Nephron progenitor cell (in vitro differentiated cells): ENCODE measurements around the gene RPS8.

Experiments used
- DNase-seq: peaks from one replicate; pipeline ENCODE4 v3.0.0; 2021
- H3K27ac Mint-ChIP-seq: 2 replicates; pipeline ENCODE4 v1.8.0; 2021; ENCODE audit warnings: mild to moderate bottlenecking, moderate library complexity, mixed read lengths
- H3K27me3 Mint-ChIP-seq: 2 replicates; pipeline ENCODE4 v1.8.0; 2021; ENCODE audit warnings: mild to moderate bottlenecking, low read depth, mixed read lengths; ENCODE audit not compliant: poor library complexity
- H3K36me3 Mint-ChIP-seq: 2 replicates; pipeline ENCODE4 v1.8.0; 2021; ENCODE audit warnings: low read depth, mixed read lengths
- H3K4me1 Mint-ChIP-seq: 2 replicates; pipeline ENCODE4 v1.8.0; 2021; ENCODE audit warnings: mixed read lengths
- H3K4me3 Mint-ChIP-seq: 2 replicates; pipeline ENCODE4 v1.8.0; 2021; ENCODE audit warnings: mild to moderate bottlenecking, moderate library complexity, mixed read lengths
- H3K9me3 Mint-ChIP-seq: 2 replicates; pipeline ENCODE4 v1.8.0; 2021; ENCODE audit warnings: mild to moderate bottlenecking, moderate library complexity, mixed read lengths
- CTCF ChIP-seq: fragments of 200-600 bp; sonication (generic); IDR thresholded peaks from 2 replicates; pipeline ENCODE4 v1.5.0; 2021; ENCODE audit warnings: antibody characterized with exemption

RPS8 gene

DNA sequence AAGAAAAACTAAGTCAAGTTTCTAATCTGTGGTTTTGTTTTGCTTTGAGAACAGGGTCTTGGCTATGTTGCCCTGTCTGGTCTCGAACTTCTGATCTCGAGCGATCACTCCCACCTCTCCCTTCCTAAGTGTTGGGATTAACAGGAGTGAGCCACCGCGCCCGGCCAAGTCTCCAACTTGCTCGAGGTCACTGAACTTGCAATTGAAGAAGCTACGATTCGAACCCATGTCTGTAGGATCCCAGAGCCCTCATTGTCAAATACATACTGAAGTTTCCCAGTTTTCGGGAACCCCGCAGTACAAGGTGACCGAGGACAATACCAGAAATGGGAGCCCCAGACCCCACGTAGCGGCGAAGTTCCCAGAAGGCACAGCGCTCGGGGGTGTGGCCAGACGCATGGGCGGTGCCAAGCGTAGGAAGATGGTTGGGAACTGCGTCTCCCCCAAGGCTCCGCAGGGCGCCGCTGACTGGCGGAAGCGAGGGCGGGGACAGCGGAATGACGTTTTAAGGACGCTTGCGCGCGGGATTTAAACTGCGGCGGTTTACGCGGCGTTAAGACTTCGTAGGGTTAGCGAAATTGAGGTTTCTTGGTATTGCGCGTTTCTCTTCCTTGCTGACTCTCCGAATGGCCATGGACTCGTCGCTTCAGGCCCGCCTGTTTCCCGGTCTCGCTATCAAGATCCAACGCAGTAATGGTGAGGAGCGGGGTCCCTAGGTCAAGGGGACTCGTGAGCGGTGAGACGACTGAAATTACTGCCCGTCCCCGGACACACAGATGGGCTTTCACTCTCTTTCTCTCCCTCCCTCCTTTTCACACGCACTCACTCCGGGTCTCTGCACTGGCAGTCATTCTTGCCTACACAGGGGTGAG lies 35.8 kb upstream of the RPS8 start, which contains the start of gene KIF2C:
Gene KIF2C (plus strand): TSS at position 531 of the 872 bp plus-strand sequence. CDS start 96 bp downstream, at position 627.
- Mint-ChIP-seq H3K4me3 (peak within 1 kb of the TSS; percentile 96), H3K27ac (peak within 1 kb of the TSS; percentile 90), H3K4me1 (peaks cover 27% of the 10 kb centered on the region), H3K27me3 (no peaks in the 10 kb centered on the region), H3K36me3 (peaks cover 26% of the 10 kb centered on the region), H3K9me3 (peaks cover 12% of the 10 kb centered on the region)
- peak; percentile 95 for DNase-seq
- TF ChIP-seq CTCF, result no peak

DNA sequence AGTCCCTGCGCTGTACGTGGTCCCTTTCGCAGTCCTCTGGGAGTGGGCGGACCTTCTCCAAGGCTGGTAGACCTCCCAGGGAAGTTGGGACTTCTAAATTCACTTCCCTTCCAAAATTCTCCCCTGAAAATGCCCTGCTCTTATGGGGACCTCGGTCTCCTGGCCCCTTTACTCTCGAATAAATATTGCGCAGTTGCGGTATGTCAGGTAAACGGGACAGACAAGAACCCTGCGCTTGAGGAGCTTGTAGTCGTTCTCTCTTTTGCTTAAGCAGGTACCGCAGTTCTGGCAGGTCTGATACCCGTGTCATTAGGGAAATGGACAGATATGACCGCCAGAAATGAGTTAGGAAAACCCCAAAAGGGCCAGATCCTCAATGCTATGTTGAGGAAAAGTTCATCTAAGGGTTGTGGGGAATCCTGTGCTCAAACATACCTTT lies 35.1 kb upstream of the RPS8 start:
- no peak for DNase-seq
- no peaks in the 10 kb centered on the region for H3K27me3 Mint-ChIP-seq
- peaks cover 27% of the 10 kb centered on the region for H3K4me1 Mint-ChIP-seq
- peaks cover 12% of the 10 kb centered on the region for H3K9me3 Mint-ChIP-seq
- peak overlapping the region; percentile 96 for H3K4me3 Mint-ChIP-seq
- peaks cover 27% of the 10 kb centered on the region for H3K36me3 Mint-ChIP-seq
- no peak for TF ChIP-seq CTCF
- H3K27ac Mint-ChIP-seq, result peak overlapping the region; percentile 90

GRCh38 chr1:44743211-44743610 lies 32.1 kb upstream of the RPS8 start:
- no peaks in the 10 kb centered on the region for H3K27me3 Mint-ChIP-seq
- no peak for DNase-seq
- no peak for TF ChIP-seq CTCF
- peaks cover 8% of the 10 kb centered on the region for H3K9me3 Mint-ChIP-seq
- H3K4me3 Mint-ChIP-seq, result peak overlapping the region; percentile 39
- peak overlapping the region; percentile 18 for H3K27ac Mint-ChIP-seq
- H3K4me1 Mint-ChIP-seq, result peaks cover 27% of the 10 kb centered on the region
- H3K36me3 Mint-ChIP-seq, result peaks cover 44% of the 10 kb centered on the region

- Mint-ChIP-seq H3K36me3 (peaks cover 50% of the 10 kb centered on the region), H3K9me3 (no peaks in the 10 kb centered on the region), H3K27me3 (peaks cover 2% of the 10 kb centered on the region), H3K4me3 (no peak overlapping the region), H3K4me1 (peaks cover 4% of the 10 kb centered on the region), H3K27ac (no peak overlapping the region)
- TF ChIP-seq CTCF, result no peak
- DNase-seq, result no peak
These were observed 27.5 kb upstream of the RPS8 start for GRCh38 chr1:44747878-44748277.

- H3K27ac Mint-ChIP-seq, result no peak overlapping the region
- no peaks in the 10 kb centered on the region for H3K9me3 Mint-ChIP-seq
- H3K36me3 Mint-ChIP-seq, result peaks cover 66% of the 10 kb centered on the region
- H3K4me1 Mint-ChIP-seq, result no peaks in the 10 kb centered on the region
- no peak for DNase-seq
- no peak for TF ChIP-seq CTCF
- no peak overlapping the region for H3K4me3 Mint-ChIP-seq
- H3K27me3 Mint-ChIP-seq, result no peaks in the 10 kb centered on the region
These were observed 17.9 kb upstream of the RPS8 start for GRCh38 chr1:44757420-44757819.
